ENCODE results near the gene KIF11.
"Not testable (repeated sequence)": the region's sequence is repeated elsewhere in the genome, so short reads cannot be mapped to it uniquely, and the experiment has no call there.

KIF11 gene

GRCh38 chr10:92573091-92573797 is 19.7 kb upstream of the KIF11 start:
- no peak for FAIRE-seq
- no peak for DNase-seq (ENCODE audit: insufficient read length, low spot score)
- TF ChIP-seq CTCF (IDR thresholded peaks at IDR 0.05; ENCODE audit: insufficient read depth, missing control alignments): no peak

- DNase-seq (ENCODE audit: insufficient read length, low spot score) (peak; percentile 89), FAIRE-seq (no peak)
- TF ChIP-seq CTCF (IDR thresholded peaks at IDR 0.05; ENCODE audit: insufficient read depth, missing control alignments): peak; percentile 72
Observed at GRCh38 chr10:92573798-92574547, 19.0 kb upstream of the KIF11 start, which contains the start of gene IDE. Gene IDE (minus strand): TSS chr10:92574093. CDS start chr10:92574019, 74 bp downstream.

- DNase-seq (ENCODE audit: insufficient read length, low spot score) (no peak), FAIRE-seq (no peak)
- TF ChIP-seq CTCF (IDR thresholded peaks at IDR 0.05; ENCODE audit: insufficient read depth, missing control alignments): no peak
Observed at GRCh38 chr10:92574548-92575261, 18.2 kb upstream of the KIF11 start.

GRCh38 chr10:92575961-92576360 is 17.0 kb upstream of the KIF11 start:
- no peak for TF ChIP-seq CTCF (IDR thresholded peaks at IDR 0.05; ENCODE audit: insufficient read depth, missing control alignments)
- DNase-seq (ENCODE audit: insufficient read length, low spot score) (no peak), FAIRE-seq (no peak)

- DNase-seq (ENCODE audit: insufficient read length, low spot score); FAIRE-seq: not testable (repeated sequence)
Observed at GRCh38 chr10:92582347-92582746, 10.6 kb upstream of the KIF11 start.

GRCh38 chr10:92590623-92591549 is 2.0 kb upstream of the KIF11 start:
- FAIRE-seq (no peak), DNase-seq (ENCODE audit: insufficient read length, low spot score) (no peak)
- TF ChIP-seq CTCF (IDR thresholded peaks at IDR 0.05; ENCODE audit: insufficient read depth, missing control alignments): peak; percentile 13
